ENCODE measurements around the gene CEP164. TPM values are rescaled to one million over a fixed set of nuclear protein-coding genes. Genes with fewer than 3 reads are reported as not detected.

The CEP164 gene
- total RNA-seq, 1 donor from 2014 or later, result 9.9 TPM

Other genes with a start within 250 kb of the CEP164 start
- gene SIK3, start 229.4 kb upstream of the CEP164 start, total RNA-seq, result 47.4 TPM
- gene PAFAH1B2, start 183.6 kb upstream of the CEP164 start, total RNA-seq, result 68.9 TPM
- 25.3 TPM for gene SIDT2, start 149.1 kb upstream of the CEP164 start, total RNA-seq
- gene TAGLN, start 128.5 kb upstream of the CEP164 start, total RNA-seq, result 317 TPM
- 45.5 TPM for gene PCSK7, start 95.8 kb upstream of the CEP164 start, total RNA-seq
- gene RNF214, start 95.2 kb upstream of the CEP164 start, total RNA-seq, result 27.6 TPM
- 9.2 TPM for gene BACE1-AS, start 36.5 kb upstream of the CEP164 start, total RNA-seq
- 15.7 TPM for gene BACE1, start 11.6 kb upstream of the CEP164 start, total RNA-seq